Smooth muscle cell (in vitro differentiated cells): Measurements from ENCODE around the gene ASNSD1. TPM values are rescaled to one million over a fixed set of nuclear protein-coding genes. Genes with fewer than 3 reads are reported as not detected.
"Not testable (repeated sequence)": the region's sequence is repeated elsewhere in the genome, so short reads cannot be mapped to it uniquely, and the experiment has no call there.

Source experiments
- DNase-seq: peaks from one replicate; lab custom pipeline; 2025; ENCODE audit not compliant: unreplicated experiment; lab: John Stamatoyannopoulos, UW
- H2AFZ ChIP-seq: fragments of 200-600 bp; sonication (generic); 2 replicates; pipeline ENCODE4 v1.6.0; 2016; ENCODE audit warnings: antibody characterized with exemption, low read depth, mild to moderate bottlenecking
- H3F3A ChIP-seq: fragments of 200-600 bp; sonication (generic); 2 replicates; pipeline ENCODE4 v1.6.0; 2017; ENCODE audit warnings: antibody characterized with exemption, low read depth
- H3K27ac ChIP-seq: fragments of 200-600 bp; sonication (generic); 2 replicates; pipeline ENCODE4 v1.5.1; 2016; ENCODE audit warnings: low read depth, mild to moderate bottlenecking
- H3K27me3 ChIP-seq: fragments of 200-600 bp; sonication (generic); 2 replicates; pipeline ENCODE4 v1.6.1; 2016; ENCODE audit warnings: low read depth, mild to moderate bottlenecking
- H3K36me3 ChIP-seq: fragments of 200-600 bp; sonication (generic); 2 replicates; pipeline ENCODE4 v1.5.1; 2016; ENCODE audit warnings: low read depth
- H3K4me1 ChIP-seq: fragments of 200-600 bp; sonication (generic); 2 replicates; pipeline ENCODE4 v1.5.1; 2016; ENCODE audit warnings: low read depth
- H3K4me2 ChIP-seq: fragments of 200-600 bp; sonication (generic); 2 replicates; pipeline ENCODE4 v1.6.0; 2016; ENCODE audit warnings: mild to moderate bottlenecking
- H3K4me3 ChIP-seq: fragments of 200-600 bp; sonication (generic); 2 replicates; pipeline ENCODE4 v1.5.1; 2016; ENCODE audit warnings: mild to moderate bottlenecking
- H3K79me2 ChIP-seq: fragments of 200-600 bp; sonication (generic); 2 replicates; pipeline ENCODE4 v1.6.0; 2016; ENCODE audit warnings: low read depth, mild to moderate bottlenecking
- H3K9ac ChIP-seq: fragments of 200-600 bp; sonication (generic); 2 replicates; pipeline ENCODE4 v1.6.0; 2016; ENCODE audit warnings: low read depth
- H3K9me3 ChIP-seq: fragments of 200-600 bp; sonication (generic); replicated peaks from 2 replicates; pipeline ENCODE4 v1.5.1; 2016; ENCODE audit warnings: low read depth
- H4K20me1 ChIP-seq: fragments of 200-600 bp; sonication (generic); 2 replicates; pipeline ENCODE4 v1.6.0; 2016; ENCODE audit warnings: low read depth
- WGBS: methylation state at CpG from one replicate; pipeline ENCODE4 v1.1.7; 2016; ENCODE audit warnings: low lambda C conversion rate; 5-methylcytosine and 5-hydroxymethylcytosine counted together
- polyA plus RNA-seq: library from polyadenylated mRNA; unstranded; fragments of >200 nt; fragmentation: Nextera tagmentation; extraction: Ambion mirVana; gene quantifications from 2 replicates; pipeline ENCODE4 v1.2.1, GENCODE V29; 2016
- total RNA-seq: library from RNA; depleted of rRNA; stranded (reverse); fragments of >200 nt; gene quantifications from 2 replicates; pipeline ENCODE4 v1.2.3, GENCODE V29; 2014
- TF ChIP-seq, protein P1 (sequence below): fragments of 200-600 bp; sonication (generic); IDR thresholded peaks from 2 replicates; pipeline ENCODE4 v1.5.1; 2017; ENCODE audit warnings: borderline replicate concordance, mild to moderate bottlenecking, antibody characterized with exemption; ENCODE audit not compliant: insufficient read depth, poor library complexity, severe bottlenecking

ASNSD1 gene
- total and polyA plus RNA-seq, 2 experiments from 2014 or later = 28.3 to 52.4 TPM

GRCh38 chr2:189683348-189683747, 22.1 kb downstream of the ASNSD1 start:
- Histone ChIP-seq H3K36me3 (no peaks in the 10 kb centered on the region), H3K27me3 (no peaks in the 10 kb centered on the region), H2AFZ (no peak overlapping the region), H3F3A (no peaks in the 10 kb centered on the region), H3K4me1 (no peaks in the 10 kb centered on the region), H3K9me3 (peaks cover 5% of the 10 kb centered on the region), H3K27ac (no peak overlapping the region), H3K9ac (no peak overlapping the region), H4K20me1 (peaks cover 7% of the 10 kb centered on the region), H3K4me3 (no peak overlapping the region), H3K79me2 (no peaks in the 10 kb centered on the region), H3K4me2 (no peak overlapping the region)
- 96% methylated on average over 1 of the region's 1 CpG for WGBS
- no peak for DNase-seq
- TF ChIP-seq, protein P1, sequence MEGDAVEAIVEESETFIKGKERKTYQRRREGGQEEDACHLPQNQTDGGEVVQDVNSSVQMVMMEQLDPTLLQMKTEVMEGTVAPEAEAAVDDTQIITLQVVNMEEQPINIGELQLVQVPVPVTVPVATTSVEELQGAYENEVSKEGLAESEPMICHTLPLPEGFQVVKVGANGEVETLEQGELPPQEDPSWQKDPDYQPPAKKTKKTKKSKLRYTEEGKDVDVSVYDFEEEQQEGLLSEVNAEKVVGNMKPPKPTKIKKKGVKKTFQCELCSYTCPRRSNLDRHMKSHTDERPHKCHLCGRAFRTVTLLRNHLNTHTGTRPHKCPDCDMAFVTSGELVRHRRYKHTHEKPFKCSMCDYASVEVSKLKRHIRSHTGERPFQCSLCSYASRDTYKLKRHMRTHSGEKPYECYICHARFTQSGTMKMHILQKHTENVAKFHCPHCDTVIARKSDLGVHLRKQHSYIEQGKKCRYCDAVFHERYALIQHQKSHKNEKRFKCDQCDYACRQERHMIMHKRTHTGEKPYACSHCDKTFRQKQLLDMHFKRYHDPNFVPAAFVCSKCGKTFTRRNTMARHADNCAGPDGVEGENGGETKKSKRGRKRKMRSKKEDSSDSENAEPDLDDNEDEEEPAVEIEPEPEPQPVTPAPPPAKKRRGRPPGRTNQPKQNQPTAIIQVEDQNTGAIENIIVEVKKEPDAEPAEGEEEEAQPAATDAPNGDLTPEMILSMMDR = no peak

- Histone ChIP-seq H3K79me2 (no peaks in the 10 kb centered on the region), H3K4me1 (no peaks in the 10 kb centered on the region), H3K36me3 (no peaks in the 10 kb centered on the region), H3K27me3 (no peaks in the 10 kb centered on the region), H2AFZ (no peak overlapping the region), H3F3A (no peaks in the 10 kb centered on the region), H3K9me3 (no peaks in the 10 kb centered on the region), H3K4me2 (no peak overlapping the region), H3K9ac (no peak overlapping the region), H3K27ac (no peak overlapping the region), H3K4me3 (no peak overlapping the region), H4K20me1 (peaks cover 7% of the 10 kb centered on the region)
- TF ChIP-seq, protein P1 = no peak
- no peak for DNase-seq
- 96% methylated on average over 1 of the region's 1 CpG for WGBS
These were observed 23.6 kb downstream of the ASNSD1 start for GRCh38 chr2:189684811-189685210.

- 69% methylated on average over 2 of the region's 2 CpGs for WGBS
- H3K27me3 ChIP-seq = no peaks in the 10 kb centered on the region
- H3K27ac ChIP-seq = no peak overlapping the region
- H3K9ac ChIP-seq = no peak overlapping the region
- H3K79me2 ChIP-seq = no peaks in the 10 kb centered on the region
- TF ChIP-seq, protein P1 = no peak
- no peaks in the 10 kb centered on the region for H3K36me3 ChIP-seq
- H3K9me3 ChIP-seq = no peaks in the 10 kb centered on the region
- H3K4me1 ChIP-seq = no peaks in the 10 kb centered on the region
- H2AFZ ChIP-seq = no peak overlapping the region
- H4K20me1 ChIP-seq = peaks cover 7% of the 10 kb centered on the region
- no peaks in the 10 kb centered on the region for H3F3A ChIP-seq
- H3K4me2 ChIP-seq = peak overlapping the region; percentile 25
- no peak for DNase-seq
- H3K4me3 ChIP-seq = no peak overlapping the region
These were observed 24.4 kb downstream of the ASNSD1 start for GRCh38 chr2:189685540-189686229.

GRCh38 chr2:189687796-189688195, 26.5 kb downstream of the ASNSD1 start:
- not testable (repeated sequence) for H3K9me3 ChIP-seq, H3K27me3 ChIP-seq, H3K36me3 ChIP-seq, H4K20me1 ChIP-seq, H3F3A ChIP-seq, H3K79me2 ChIP-seq, H3K9ac ChIP-seq, DNase-seq, H3K4me1 ChIP-seq, H3K4me2 ChIP-seq, H3K27ac ChIP-seq, H3K4me3 ChIP-seq, H2AFZ ChIP-seq
- WGBS = 77% methylated on average over 1 of the region's 1 CpG
